GM23248 (cell line): ENCODE measurements around the gene TLCD3A.

ENCODE experiments used
- EZH2 ChIP-seq: fragments of 200-600 bp; sonication (generic); IDR thresholded peaks from 2 replicates; pipeline ENCODE4 v1.6.1; 2018; ENCODE audit warnings: antibody characterized with exemption, mild to moderate bottlenecking; ENCODE audit not compliant: insufficient read depth, poor library complexity, severe bottlenecking
- EZH2phosphoT487 ChIP-seq: fragments of 200-600 bp; sonication (generic); IDR thresholded peaks from 2 replicates; pipeline ENCODE4 v1.6.1; 2018; ENCODE audit warnings: antibody characterized with exemption, moderate library complexity, mild to moderate bottlenecking, low read depth; ENCODE audit not compliant: insufficient read depth

- TF ChIP-seq EZH2 (no peak), EZH2phosphoT487 (no peak)
Measured at GRCh38 chr17:774313-774584, 41.9 kb downstream of the TLCD3A start.
